Activated T-cell treated with anti-CD3 and anti-CD28 coated beads, Interleukin-2, amount 50 U/mL, for 24 hours (primary cell): ENCODE measurements around the gene ARSB.

Experiments
- DNase-seq: peaks from one replicate; pipeline ENCODE4 v3.0.0-alpha.2; 2020
- H3K27ac Mint-ChIP-seq: 2 replicates; pipeline ENCODE4 v1.8.0; 2020; ENCODE audit warnings: mild to moderate bottlenecking, mixed read lengths
- H3K27me3 Mint-ChIP-seq: 2 replicates; pipeline ENCODE4 v1.8.0; 2020; ENCODE audit warnings: mixed read lengths
- H3K36me3 Mint-ChIP-seq: 2 replicates; pipeline ENCODE4 v1.8.0; 2020; ENCODE audit warnings: low read depth, mixed read lengths
- H3K4me1 Mint-ChIP-seq: 2 replicates; pipeline ENCODE4 v1.8.0; 2020; ENCODE audit warnings: low read depth, mixed read lengths
- H3K4me3 Mint-ChIP-seq: 2 replicates; pipeline ENCODE4 v1.8.0; 2020; ENCODE audit warnings: mild to moderate bottlenecking, moderate library complexity, mixed read lengths
- H3K9me3 Mint-ChIP-seq: 2 replicates; pipeline ENCODE4 v1.8.0; 2020; ENCODE audit warnings: mixed read lengths

The ARSB gene

GRCh38 chr5:78757269-78758053 is 227.6 kb downstream of the ARSB start:
- Mint-ChIP-seq H3K27ac (peak overlapping the region; percentile 35), H3K36me3 (no peaks in the 10 kb centered on the region), H3K27me3 (peaks cover 3% of the 10 kb centered on the region), H3K9me3 (no peaks in the 10 kb centered on the region), H3K4me1 (peaks cover 17% of the 10 kb centered on the region), H3K4me3 (no peak overlapping the region)
- DNase-seq: no peak

GRCh38 chr5:78756858-78757257 is 228.3 kb downstream of the ARSB start:
- H3K36me3 Mint-ChIP-seq: no peaks in the 10 kb centered on the region
- no peak for DNase-seq
- H3K4me1 Mint-ChIP-seq: peaks cover 17% of the 10 kb centered on the region
- H3K27me3 Mint-ChIP-seq: peaks cover 3% of the 10 kb centered on the region
- no peaks in the 10 kb centered on the region for H3K9me3 Mint-ChIP-seq
- no peak overlapping the region for H3K27ac Mint-ChIP-seq
- no peak overlapping the region for H3K4me3 Mint-ChIP-seq

- no peak for DNase-seq
- no peak overlapping the region for H3K27ac Mint-ChIP-seq
- H3K36me3 Mint-ChIP-seq: no peaks in the 10 kb centered on the region
- H3K4me3 Mint-ChIP-seq: no peak overlapping the region
- H3K4me1 Mint-ChIP-seq: peaks cover 17% of the 10 kb centered on the region
- peaks cover 3% of the 10 kb centered on the region for H3K27me3 Mint-ChIP-seq
- H3K9me3 Mint-ChIP-seq: no peaks in the 10 kb centered on the region
These were observed 229.2 kb downstream of the ARSB start for GRCh38 chr5:78755822-78756429.

GRCh38 chr5:78754655-78755054 is 230.5 kb downstream of the ARSB start:
- Mint-ChIP-seq H3K36me3 (no peaks in the 10 kb centered on the region), H3K27ac (no peak overlapping the region), H3K4me1 (peaks cover 17% of the 10 kb centered on the region), H3K27me3 (peaks cover 3% of the 10 kb centered on the region), H3K4me3 (no peak overlapping the region), H3K9me3 (no peaks in the 10 kb centered on the region)
- DNase-seq: no peak

- Mint-ChIP-seq H3K36me3 (no peaks in the 10 kb centered on the region), H3K27me3 (peaks cover 3% of the 10 kb centered on the region), H3K4me1 (peaks cover 12% of the 10 kb centered on the region), H3K4me3 (no peak overlapping the region), H3K27ac (no peak overlapping the region), H3K9me3 (no peaks in the 10 kb centered on the region)
- no peak for DNase-seq
These were observed 232.0 kb downstream of the ARSB start for GRCh38 chr5:78753093-78753531.

- Mint-ChIP-seq H3K9me3 (no peaks in the 10 kb centered on the region), H3K27ac (no peak overlapping the region), H3K4me3 (no peak overlapping the region), H3K27me3 (peaks cover 3% of the 10 kb centered on the region), H3K4me1 (no peaks in the 10 kb centered on the region), H3K36me3 (no peaks in the 10 kb centered on the region)
- DNase-seq: no peak
These were observed 233.2 kb downstream of the ARSB start for GRCh38 chr5:78751872-78752271.

GRCh38 chr5:78750281-78750680 is 234.8 kb downstream of the ARSB start:
- Mint-ChIP-seq H3K27ac (no peak overlapping the region), H3K4me1 (no peaks in the 10 kb centered on the region), H3K36me3 (no peaks in the 10 kb centered on the region), H3K9me3 (no peaks in the 10 kb centered on the region), H3K4me3 (no peak overlapping the region), H3K27me3 (peaks cover 3% of the 10 kb centered on the region)
- DNase-seq: no peak

GRCh38 chr5:78747705-78748359 is 237.3 kb downstream of the ARSB start:
- Mint-ChIP-seq H3K4me3 (no peak overlapping the region), H3K4me1 (no peaks in the 10 kb centered on the region), H3K27ac (no peak overlapping the region), H3K9me3 (no peaks in the 10 kb centered on the region), H3K27me3 (peaks cover 5% of the 10 kb centered on the region), H3K36me3 (no peaks in the 10 kb centered on the region)
- DNase-seq: no peak

- no peak overlapping the region for H3K4me3 Mint-ChIP-seq
- DNase-seq: no peak
- no peak overlapping the region for H3K27ac Mint-ChIP-seq
- H3K4me1 Mint-ChIP-seq: no peaks in the 10 kb centered on the region
- no peaks in the 10 kb centered on the region for H3K9me3 Mint-ChIP-seq
- peaks cover 5% of the 10 kb centered on the region for H3K27me3 Mint-ChIP-seq
- H3K36me3 Mint-ChIP-seq: no peaks in the 10 kb centered on the region
These were observed 238.1 kb downstream of the ARSB start for GRCh38 chr5:78747055-78747454.

GRCh38 chr5:78746021-78746770 is 238.9 kb downstream of the ARSB start:
- H3K27ac Mint-ChIP-seq: no peak overlapping the region
- H3K4me3 Mint-ChIP-seq: no peak overlapping the region

GRCh38 chr5:78744951-78745534 is 240.1 kb downstream of the ARSB start:
- H3K4me3 Mint-ChIP-seq: no peak overlapping the region
- H3K27me3 Mint-ChIP-seq: peaks cover 7% of the 10 kb centered on the region
- H3K4me1 Mint-ChIP-seq: no peaks in the 10 kb centered on the region
- no peaks in the 10 kb centered on the region for H3K9me3 Mint-ChIP-seq
- no peaks in the 10 kb centered on the region for H3K36me3 Mint-ChIP-seq
- DNase-seq: no peak
- no peak overlapping the region for H3K27ac Mint-ChIP-seq

More at GRCh38 chr5:78746021-78746770, 238.9 kb downstream of the ARSB start:
- Mint-ChIP-seq H3K4me1 (no peaks in the 10 kb centered on the region), H3K9me3 (no peaks in the 10 kb centered on the region), H3K36me3 (no peaks in the 10 kb centered on the region), H3K27me3 (peaks cover 6% of the 10 kb centered on the region)
- DNase-seq: no peak

GRCh38 chr5:78741019-78741418 is 244.1 kb downstream of the ARSB start:
- Mint-ChIP-seq H3K36me3 (no peaks in the 10 kb centered on the region), H3K27ac (no peak overlapping the region), H3K4me1 (no peaks in the 10 kb centered on the region), H3K27me3 (peaks cover 7% of the 10 kb centered on the region), H3K4me3 (no peak overlapping the region), H3K9me3 (no peaks in the 10 kb centered on the region)
- DNase-seq: no peak

- H3K27ac Mint-ChIP-seq: no peak overlapping the region
- H3K4me1 Mint-ChIP-seq: no peaks in the 10 kb centered on the region
- no peak for DNase-seq
- H3K36me3 Mint-ChIP-seq: no peaks in the 10 kb centered on the region
- no peak overlapping the region for H3K4me3 Mint-ChIP-seq
- no peaks in the 10 kb centered on the region for H3K9me3 Mint-ChIP-seq
- peaks cover 2% of the 10 kb centered on the region for H3K27me3 Mint-ChIP-seq
These were observed 246.3 kb downstream of the ARSB start for GRCh38 chr5:78738693-78739300.

- no peaks in the 10 kb centered on the region for H3K9me3 Mint-ChIP-seq
- no peak for DNase-seq
- no peaks in the 10 kb centered on the region for H3K4me1 Mint-ChIP-seq
- no peak overlapping the region for H3K27ac Mint-ChIP-seq
- no peak overlapping the region for H3K4me3 Mint-ChIP-seq
- H3K27me3 Mint-ChIP-seq: peaks cover 2% of the 10 kb centered on the region
- H3K36me3 Mint-ChIP-seq: no peaks in the 10 kb centered on the region
These were observed 247.0 kb downstream of the ARSB start for GRCh38 chr5:78738104-78738503.
